HL-60 (cell line): Measurements from ENCODE around the gene PAAF1.

Source experiments
- DNase-seq, 2 experiments: peaks; one replicate each; pipeline ENCODE4 v3.0.0-alpha.2; 2010 to 2020; ENCODE audit warnings: low read depth in 1 of 2, low spot score in 1 of 2
- H3K27ac ChIP-seq: fragments of 250-450 bp; sonication (Bioruptor Pico); replicated peaks from 2 replicates; pipeline ENCODE4 v1.5.1; 2020; ENCODE audit warnings: mild to moderate bottlenecking, moderate library complexity
- H3K27me3 ChIP-seq: fragments of 250-450 bp; sonication (Bioruptor Pico); 2 replicates; pipeline ENCODE4 v1.5.1; 2021; ENCODE audit warnings: mild to moderate bottlenecking, moderate library complexity; ENCODE audit not compliant: insufficient read depth, poor library complexity, severe bottlenecking
- H3K4me3 ChIP-seq: replicated peaks from 2 replicates; pipeline ENCODE4 v1.5.1; 2011; ENCODE audit warnings: mild to moderate bottlenecking, control low read depth, low read length; ENCODE audit not compliant: insufficient read depth
- GABPA ChIP-seq: IDR thresholded peaks from 2 replicates; pipeline ENCODE4 v1.6.1; 2012; ENCODE audit warnings: low read depth
- POLR2AphosphoS5 ChIP-seq: IDR thresholded peaks from 2 replicates; pipeline ENCODE4 v1.6.1; 2012; ENCODE audit warnings: low read depth
- SPI1 ChIP-seq: IDR thresholded peaks from 2 replicates; pipeline ENCODE4 v1.6.1; 2012; ENCODE audit warnings: low read depth, mild to moderate bottlenecking, borderline replicate concordance
- TF ChIP-seq, protein P1 (sequence below): IDR thresholded peaks from one replicate; pipeline ENCODE4 v1.5.1; 2011; ENCODE audit warnings: low read length, control low read depth, inconsistent platforms; ENCODE audit not compliant: insufficient read depth
- TF ChIP-seq, protein P2 (sequence below): IDR thresholded peaks from 2 replicates; pipeline ENCODE4 v1.6.1; 2012; ENCODE audit warnings: low read depth; ENCODE audit not compliant: insufficient replicate concordance

PAAF1 gene

DNA sequence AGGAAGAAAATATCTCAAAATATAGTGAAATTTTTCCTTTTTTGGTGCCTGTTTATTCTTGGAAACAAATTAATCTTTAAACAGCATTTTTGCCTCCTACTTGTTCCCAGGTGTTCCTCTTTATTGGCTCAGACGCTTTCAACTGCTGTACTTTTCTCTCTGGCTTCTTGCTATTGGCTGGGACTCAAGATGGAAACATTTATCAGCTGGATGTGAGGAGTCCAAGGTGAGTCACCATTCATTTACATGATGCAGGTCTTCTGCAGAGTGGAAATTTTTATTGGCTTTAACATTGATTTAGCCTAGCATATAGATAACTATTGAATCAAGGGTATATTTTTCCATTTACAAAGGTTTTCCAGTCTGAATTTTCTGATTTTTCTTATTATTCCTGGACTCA, 39.6 kb downstream of the PAAF1 start:
- Histone ChIP-seq H3K4me3 (no peak overlapping the region), H3K27ac (no peak overlapping the region), H3K27me3 (no peaks in the 10 kb centered on the region)
- DNase-seq: no peak
- TF ChIP-seq SPI1 (no peak), POLR2AphosphoS5 (no peak), GABPA (no peak)
- TF ChIP-seq, protein P1, sequence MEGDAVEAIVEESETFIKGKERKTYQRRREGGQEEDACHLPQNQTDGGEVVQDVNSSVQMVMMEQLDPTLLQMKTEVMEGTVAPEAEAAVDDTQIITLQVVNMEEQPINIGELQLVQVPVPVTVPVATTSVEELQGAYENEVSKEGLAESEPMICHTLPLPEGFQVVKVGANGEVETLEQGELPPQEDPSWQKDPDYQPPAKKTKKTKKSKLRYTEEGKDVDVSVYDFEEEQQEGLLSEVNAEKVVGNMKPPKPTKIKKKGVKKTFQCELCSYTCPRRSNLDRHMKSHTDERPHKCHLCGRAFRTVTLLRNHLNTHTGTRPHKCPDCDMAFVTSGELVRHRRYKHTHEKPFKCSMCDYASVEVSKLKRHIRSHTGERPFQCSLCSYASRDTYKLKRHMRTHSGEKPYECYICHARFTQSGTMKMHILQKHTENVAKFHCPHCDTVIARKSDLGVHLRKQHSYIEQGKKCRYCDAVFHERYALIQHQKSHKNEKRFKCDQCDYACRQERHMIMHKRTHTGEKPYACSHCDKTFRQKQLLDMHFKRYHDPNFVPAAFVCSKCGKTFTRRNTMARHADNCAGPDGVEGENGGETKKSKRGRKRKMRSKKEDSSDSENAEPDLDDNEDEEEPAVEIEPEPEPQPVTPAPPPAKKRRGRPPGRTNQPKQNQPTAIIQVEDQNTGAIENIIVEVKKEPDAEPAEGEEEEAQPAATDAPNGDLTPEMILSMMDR: no peak
- TF ChIP-seq, protein P2, sequence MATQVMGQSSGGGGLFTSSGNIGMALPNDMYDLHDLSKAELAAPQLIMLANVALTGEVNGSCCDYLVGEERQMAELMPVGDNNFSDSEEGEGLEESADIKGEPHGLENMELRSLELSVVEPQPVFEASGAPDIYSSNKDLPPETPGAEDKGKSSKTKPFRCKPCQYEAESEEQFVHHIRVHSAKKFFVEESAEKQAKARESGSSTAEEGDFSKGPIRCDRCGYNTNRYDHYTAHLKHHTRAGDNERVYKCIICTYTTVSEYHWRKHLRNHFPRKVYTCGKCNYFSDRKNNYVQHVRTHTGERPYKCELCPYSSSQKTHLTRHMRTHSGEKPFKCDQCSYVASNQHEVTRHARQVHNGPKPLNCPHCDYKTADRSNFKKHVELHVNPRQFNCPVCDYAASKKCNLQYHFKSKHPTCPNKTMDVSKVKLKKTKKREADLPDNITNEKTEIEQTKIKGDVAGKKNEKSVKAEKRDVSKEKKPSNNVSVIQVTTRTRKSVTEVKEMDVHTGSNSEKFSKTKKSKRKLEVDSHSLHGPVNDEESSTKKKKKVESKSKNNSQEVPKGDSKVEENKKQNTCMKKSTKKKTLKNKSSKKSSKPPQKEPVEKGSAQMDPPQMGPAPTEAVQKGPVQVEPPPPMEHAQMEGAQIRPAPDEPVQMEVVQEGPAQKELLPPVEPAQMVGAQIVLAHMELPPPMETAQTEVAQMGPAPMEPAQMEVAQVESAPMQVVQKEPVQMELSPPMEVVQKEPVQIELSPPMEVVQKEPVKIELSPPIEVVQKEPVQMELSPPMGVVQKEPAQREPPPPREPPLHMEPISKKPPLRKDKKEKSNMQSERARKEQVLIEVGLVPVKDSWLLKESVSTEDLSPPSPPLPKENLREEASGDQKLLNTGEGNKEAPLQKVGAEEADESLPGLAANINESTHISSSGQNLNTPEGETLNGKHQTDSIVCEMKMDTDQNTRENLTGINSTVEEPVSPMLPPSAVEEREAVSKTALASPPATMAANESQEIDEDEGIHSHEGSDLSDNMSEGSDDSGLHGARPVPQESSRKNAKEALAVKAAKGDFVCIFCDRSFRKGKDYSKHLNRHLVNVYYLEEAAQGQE: no peak

DNA sequence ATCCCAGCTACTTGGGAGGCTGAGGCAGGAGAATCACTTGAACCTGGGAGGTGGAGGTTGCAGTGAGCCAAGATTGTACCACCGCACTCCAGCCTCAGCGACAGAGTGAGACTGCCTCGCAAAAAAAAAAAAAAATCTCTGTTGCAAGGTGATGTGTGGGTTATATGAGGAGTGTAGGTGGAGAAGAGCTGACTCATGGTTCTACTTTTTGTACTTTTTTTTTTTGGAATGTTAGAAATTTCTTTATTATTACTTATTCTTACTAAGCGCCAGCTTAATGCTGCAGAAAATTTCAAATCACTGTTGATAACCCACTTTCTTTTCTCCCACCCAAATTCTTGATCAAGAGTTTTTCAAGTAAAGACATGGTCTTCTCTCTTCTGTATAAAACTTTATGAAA, 44.4 kb downstream of the PAAF1 start:
- no peak for DNase-seq
- H3K27me3 ChIP-seq: no peaks in the 10 kb centered on the region
- H3K4me3 ChIP-seq: no peak overlapping the region
- TF ChIP-seq, protein P2: no peak
- TF ChIP-seq POLR2AphosphoS5: no peak
- H3K27ac ChIP-seq: no peak overlapping the region

DNA sequence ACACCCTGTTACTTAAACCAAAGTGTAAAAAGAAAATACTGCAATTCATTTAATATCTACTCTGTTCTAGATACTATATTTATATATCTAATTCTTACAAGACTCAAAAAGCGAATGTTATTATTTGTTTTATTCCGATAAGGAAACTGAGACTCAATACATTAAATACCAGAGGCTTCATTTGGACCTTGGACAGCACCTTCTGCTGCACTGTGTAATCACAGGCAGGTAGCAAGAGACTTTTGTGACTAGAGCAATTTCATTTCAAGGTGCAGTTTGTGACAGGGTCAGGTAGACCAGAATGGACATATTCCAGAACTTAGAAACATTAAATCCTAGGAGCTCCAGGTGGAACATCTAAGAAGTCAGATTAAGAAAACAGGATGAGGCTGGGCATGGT, 52.6 kb downstream of the PAAF1 start:
- no peak for TF ChIP-seq GABPA
- TF ChIP-seq, protein P2: peak; percentile 74
- TF ChIP-seq SPI1: no peak
- H3K27me3 ChIP-seq: no peaks in the 10 kb centered on the region
- DNase-seq: no peak
- H3K4me3 ChIP-seq: no peak overlapping the region
- no peak overlapping the region for H3K27ac ChIP-seq

DNA sequence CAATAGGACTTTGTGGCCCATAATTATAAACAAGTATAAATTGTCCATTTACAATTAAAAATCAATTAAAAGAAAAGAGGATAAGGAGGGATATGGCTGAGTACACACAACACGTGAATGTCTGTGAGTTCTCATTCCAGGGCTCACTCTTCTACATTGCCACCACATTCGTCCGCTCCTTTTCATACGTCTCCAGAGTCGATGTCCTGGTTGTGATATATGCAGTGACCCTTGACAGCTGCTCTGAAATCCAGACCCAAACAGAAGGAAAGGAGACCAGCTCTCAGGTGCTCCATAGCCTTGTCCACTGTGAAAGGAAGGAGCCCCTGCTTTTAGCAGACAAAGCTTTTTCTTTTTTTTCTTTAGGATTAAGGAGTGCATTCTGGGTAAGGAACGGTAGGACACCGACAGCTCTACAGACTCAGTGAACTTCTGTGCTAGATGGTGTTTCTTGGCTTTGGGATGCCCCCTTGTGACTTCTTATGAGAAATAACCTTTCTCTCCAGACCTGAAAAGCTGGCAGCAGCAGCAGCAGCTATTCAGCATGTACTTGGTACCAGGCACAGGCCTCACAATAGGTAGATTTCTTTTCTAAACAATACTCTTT, 54.3 kb downstream of the PAAF1 start:
- no peak overlapping the region for H3K27ac ChIP-seq
- TF ChIP-seq SPI1 (no peak), GABPA (no peak), POLR2AphosphoS5 (no peak)
- TF ChIP-seq, protein P2: no peak
- TF ChIP-seq, protein P1: no peak
- H3K4me3 ChIP-seq: no peak overlapping the region
- no peaks in the 10 kb centered on the region for H3K27me3 ChIP-seq
- peak; percentile 27 to 61 for DNase-seq
